Transverse colon (tissue), 4 donors: ENCODE data around the gene CYSRT1. TPM values are rescaled to one million over a fixed set of nuclear protein-coding genes. Genes with fewer than 3 reads are reported as not detected.
A peak's percentile ranks its signal among the peaks of the same experiment; 100 is the strongest.

Source experiments
- DNase-seq: peaks from one replicate; pipeline ENCODE4 v3.0.0-alpha.2; 2019
- H3K27ac ChIP-seq, 4 donors: fragments of 200-600 bp; sonication (generic); 2 replicates each; pipeline ENCODE4 v1.5.1; 2016 to 2018; ENCODE audit warnings: inconsistent platforms in 4 of 4
- H3K27me3 ChIP-seq: fragments of 200-600 bp; sonication (generic); 2 replicates; pipeline ENCODE4 v1.5.1; 2017; ENCODE audit warnings: inconsistent platforms
- H3K36me3 ChIP-seq, 4 donors: fragments of 200-600 bp; sonication (generic); 2 replicates each; pipeline ENCODE4 v1.5.1; 2017 to 2019; ENCODE audit warnings: inconsistent platforms in 4 of 4
- H3K4me1 ChIP-seq, 4 donors: fragments of 200-600 bp; sonication (generic); 2 replicates each; pipeline ENCODE4 v1.5.1; 2017 to 2020; ENCODE audit warnings: inconsistent platforms in 4 of 4
- H3K4me3 ChIP-seq, 4 donors: fragments of 200-600 bp; sonication (generic); 1 replicate in 1 of 4; 2 replicates in 3 of 4; pipeline versions ENCODE4 v1.5.1 to v1.6.1; 2017 to 2019; ENCODE audit warnings: inconsistent platforms in 4 of 4
- H3K9me3 ChIP-seq, 2 donors: fragments of 200-600 bp; sonication (generic); 2 replicates each; pipeline ENCODE4 v1.5.1; 2017 to 2019; ENCODE audit warnings: inconsistent platforms in 2 of 2
- CTCF ChIP-seq, 5 experiments: fragments of 200-600 bp in 3 of 5; fragments of 450-650 bp in 2 of 5; sonication (generic) in 3 of 5; IDR thresholded peaks; 1 replicate in 2 of 5; 2 replicates in 3 of 5; pipeline ENCODE4 v1.5.1; 2016 to 2017; ENCODE audit warnings: antibody characterized with exemption in 5 of 5, inconsistent platforms in 3 of 5, mild to moderate bottlenecking in 2 of 5, moderate library complexity in 1 of 5
- EP300 ChIP-seq: sonication (generic); formaldehyde crosslinking; IDR thresholded peaks from one replicate; pipeline ENCODE4 v1.6.1; 2017; ENCODE audit warnings: antibody characterized with exemption, low read depth
- POLR2A ChIP-seq: fragments of 450-650 bp; IDR thresholded peaks from one replicate; pipeline ENCODE4 v1.6.1; 2016; ENCODE audit warnings: antibody characterized with exemption, mild to moderate bottlenecking, moderate library complexity
- POLR2AphosphoS5 ChIP-seq, 3 donors: sonication (generic); formaldehyde crosslinking; IDR thresholded peaks; one replicate each; pipeline ENCODE4 v1.6.1; 2016; ENCODE audit warnings: antibody characterized with exemption in 3 of 3
- WGBS, 2 donors: methylation state at CpG; one replicate each; pipeline ENCODE4 v1.1.5; 2018; ENCODE audit warnings: low coverage in 1 of 2; 5-methylcytosine and 5-hydroxymethylcytosine counted together
- in situ Hi-C, 4 donors: fragments of 200-750 bp; cut with MboI; loops; one replicate each; pipeline versions ENCODE4 v1.15.0 to v1.15.1; 2017; ENCODE audit warnings: low sequenced_read_pairs in 3 of 4, low pct_ligation_motif_present in 1 of 4, low pct_unique_long_range_greater_than_20kb in 1 of 4
- intact Hi-C: fragments of 100-400 bp; cut with DNase I; formaldehyde crosslinking; loops from one replicate; pipeline ENCODE4 v1.15.1; 2023; ENCODE audit warnings: low total_unique reads
- total RNA-seq, 4 donors: library from RNA; depleted of rRNA; stranded (reverse); fragments of >200 nt; gene quantifications; one replicate each; pipeline ENCODE4 v1.1.0, GENCODE V29; 2016

CYSRT1 gene
- total RNA-seq, 4 donors from 2014 or later, result not detected

GRCh38 chr9:137266162-137266527 lies 41.2 kb downstream of the CYSRT1 start:
- no peaks in the 10 kb centered on the region for H3K27me3 ChIP-seq
- TF ChIP-seq POLR2A (no peak), POLR2AphosphoS5 (IDR thresholded peaks at IDR 0.05) (no peak), EP300 (no peak), CTCF (IDR thresholded peaks at IDR 0.05) (no peak)
- H3K9me3 ChIP-seq, result no peaks in the 10 kb centered on the region
- 93% methylated on average over 14 of the region's 15 CpGs; no CpG with 5 or more reads in 1 of the 2 donors for WGBS, 2 donors
- no peak overlapping the region for H3K27ac ChIP-seq
- DNase-seq, result no peak
- in situ Hi-C loops, result no loop called here
- no peak overlapping the region for H3K4me3 ChIP-seq
- intact Hi-C loops, result no loop called here
- peaks cover 13 to 24% (median 22%) of the 10 kb centered on the region in 4 donors for H3K4me1 ChIP-seq
- H3K36me3 ChIP-seq, result peaks cover 0 to 28% (median 8%) of the 10 kb centered on the region in 4 donors

- Histone ChIP-seq H3K27me3 (no peaks in the 10 kb centered on the region), H3K36me3 (peaks cover 0 to 28% (median 8%) of the 10 kb centered on the region in 4 donors), H3K4me1 (peaks cover 13 to 24% (median 22%) of the 10 kb centered on the region in 4 donors), H3K9me3 (no peaks in the 10 kb centered on the region), H3K4me3 (no peak overlapping the region), H3K27ac (no peak overlapping the region)
- 20 to 90% methylated on average over 1 to 34 of the region's 34 CpGs for WGBS, 2 donors
- in situ Hi-C loops, result no loop called here
- intact Hi-C loops, result no loop called here
- TF ChIP-seq POLR2A (no peak), EP300 (no peak), CTCF (IDR thresholded peaks at IDR 0.05) (no peak), POLR2AphosphoS5 (IDR thresholded peaks at IDR 0.05) (no peak)
- DNase-seq, result no peak
These were observed 41.8 kb downstream of the CYSRT1 start for GRCh38 chr9:137266585-137267453.

- WGBS, 2 donors, result 80 to 89% methylated on average over 1 to 6 of the region's 6 CpGs
- in situ Hi-C loops, result no loop called here
- peaks cover 0 to 36% (median 15%) of the 10 kb centered on the region in 4 donors for H3K36me3 ChIP-seq
- H3K9me3 ChIP-seq, result no peaks in the 10 kb centered on the region
- peaks cover 13 to 24% (median 22%) of the 10 kb centered on the region in 4 donors for H3K4me1 ChIP-seq
- TF ChIP-seq EP300 (no peak), CTCF (IDR thresholded peaks at IDR 0.05) (no peak)
- DNase-seq, result no peak
- no peak overlapping the region for H3K4me3 ChIP-seq
- H3K27me3 ChIP-seq, result no peaks in the 10 kb centered on the region
- peak overlapping the region in 3 of 4 donors; percentile 77 to 83 (median 77) for H3K27ac ChIP-seq
- intact Hi-C loops, result no loop called here
These were observed 43.0 kb downstream of the CYSRT1 start for GRCh38 chr9:137267933-137268355.

- Histone ChIP-seq H3K9me3 (no peaks in the 10 kb centered on the region), H3K27me3 (no peaks in the 10 kb centered on the region), H3K36me3 (peaks cover 0 to 33% (median 15%) of the 10 kb centered on the region in 4 donors), H3K4me3 (peak overlapping the region in 1 of 4 donors; percentile 19), H3K4me1 (peaks cover 13 to 24% (median 22%) of the 10 kb centered on the region in 4 donors), H3K27ac (peak overlapping the region; percentile 77 to 83 (median 78))
- in situ Hi-C loops, result no loop called here
- WGBS, 2 donors, result 66 to 70% methylated on average over 8 to 19 of the region's 19 CpGs
- TF ChIP-seq POLR2A (no peak), CTCF (IDR thresholded peaks at IDR 0.05) (no peak), POLR2AphosphoS5 (IDR thresholded peaks at IDR 0.05) (no peak), EP300 (no peak)
- no peak for DNase-seq
- intact Hi-C loops, result no loop called here
These were observed 43.7 kb downstream of the CYSRT1 start for GRCh38 chr9:137268538-137269201.
